Caco-2 (cell line): ENCODE results near the gene PRND. TPM values are rescaled to one million over a fixed set of nuclear protein-coding genes. Genes with fewer than 3 reads are reported as not detected.

Source experiments
- BruUV-seq: library from RNA; stranded (reverse); fragments of 400-500 nt; replicated peaks from 2 replicates; lab custom pipeline; 2021; lab: Mats Ljungman, UMichigan
- CTCF ChIA-PET: fragments of 300-600 bp; sonication (Branson Sonifier 250); formaldehyde crosslinking; loops from one replicate; lab custom pipeline; 2022; ENCODE audit warnings: antibody characterized with exemption; lab: Charles Lee
- POLR2A ChIA-PET: fragments of 300-600 bp; sonication (Branson Sonifier 250); formaldehyde crosslinking; loops from one replicate; lab custom pipeline; 2022; ENCODE audit warnings: antibody characterized with exemption; lab: Charles Lee
- DNase-seq, 2 experiments: peaks; one replicate each; pipeline versions ENCODE4 v3.0.0 to v3.0.0-alpha.2; 2020 to 2022
- H3K27me3 ChIP-seq: replicated peaks from 2 replicates; pipeline ENCODE4 v1.6.0; 2011; ENCODE audit warnings: low read length; ENCODE audit not compliant: control insufficient read depth, insufficient read depth
- H3K36me3 ChIP-seq: 2 replicates; pipeline ENCODE4 v1.5.1; 2011; ENCODE audit warnings: low read length; ENCODE audit not compliant: control insufficient read depth, insufficient read depth
- H3K4me1 ChIP-seq: fragments of 250-450 bp; sonication (Bioruptor Pico); 2 replicates; pipeline ENCODE4 v1.5.1; 2020; ENCODE audit warnings: mild to moderate bottlenecking
- H3K4me3 ChIP-seq: 2 replicates; pipeline ENCODE4 v1.5.1; 2011; ENCODE audit warnings: low read depth, mild to moderate bottlenecking, control low read depth, low read length
- H3K9me3 ChIP-seq: fragments of 250-450 bp; sonication (Bioruptor Pico); 2 replicates; pipeline ENCODE4 v1.5.1; 2020; ENCODE audit warnings: mild to moderate bottlenecking, moderate library complexity
- H3K27ac Mint-ChIP-seq: one replicate; pipeline ENCODE4 v1.8.0; 2022; ENCODE audit warnings: mixed read lengths; ENCODE audit not compliant: unreplicated experiment
- H3K27me3 Mint-ChIP-seq: one replicate; pipeline ENCODE4 v1.8.0; 2022; ENCODE audit warnings: mixed read lengths; ENCODE audit not compliant: insufficient read depth, unreplicated experiment
- H3K36me3 Mint-ChIP-seq: one replicate; pipeline ENCODE4 v1.8.0; 2022; ENCODE audit warnings: mild to moderate bottlenecking, mixed read lengths; ENCODE audit not compliant: insufficient read depth, unreplicated experiment
- H3K4me1 Mint-ChIP-seq: one replicate; pipeline ENCODE4 v1.8.0; 2022; ENCODE audit warnings: low read depth, mixed read lengths; ENCODE audit not compliant: unreplicated experiment
- H3K4me3 Mint-ChIP-seq: one replicate; pipeline ENCODE4 v1.8.0; 2022; ENCODE audit warnings: mild to moderate bottlenecking, moderate library complexity, mixed read lengths; ENCODE audit not compliant: unreplicated experiment
- H3K9me3 Mint-ChIP-seq: one replicate; pipeline ENCODE4 v1.8.0; 2022; ENCODE audit warnings: mixed read lengths; ENCODE audit not compliant: unreplicated experiment
- intact Hi-C: fragments of 100-400 bp; cut with micrococcal nuclease; formaldehyde crosslinking; loops from one replicate; pipeline ENCODE4 v1.10.0; 2022; ENCODE audit not compliant: unreplicated experiment
- total RNA-seq: library from RNA; stranded (reverse); gene quantifications from 2 replicates; pipeline ENCODE4 v1.2.3, GENCODE V29; 2022
- TF ChIP-seq, protein P1 (sequence below), 2 experiments: fragments of 200-600 bp in 1 of 2; IDR thresholded peaks; 1 replicate in 1 of 2; 2 replicates in 1 of 2; pipeline versions ENCODE4 v1.5.1 to v1.8.0; 2011 to 2022; ENCODE audit warnings: antibody characterized with exemption in 1 of 2, control low read depth in 1 of 2, inconsistent platforms in 1 of 2, low read depth in 1 of 2, low read length in 1 of 2, mild to moderate bottlenecking in 1 of 2, moderate library complexity in 1 of 2; ENCODE audit not compliant: insufficient read depth in 1 of 2, severe bottlenecking in 1 of 2, unreplicated experiment in 1 of 2

The PRND gene
- total RNA-seq, 1 experiment from 2014 or later, result not detected

GRCh38 chr20:4697189-4697830, 24.4 kb upstream of the PRND start:
- CTCF ChIA-PET, result no interaction called here
- no peaks in the 10 kb centered on the region for H3K27me3 Mint-ChIP-seq
- no TSS peak for BruUV-seq
- intact Hi-C loops, result no loop called here
- no peak overlapping the region for H3K27ac Mint-ChIP-seq
- no peaks in the 10 kb centered on the region for H3K9me3 Mint-ChIP-seq
- H3K4me1 Mint-ChIP-seq, result no peaks in the 10 kb centered on the region
- Histone ChIP-seq H3K4me1 (no peaks in the 10 kb centered on the region), H3K27me3 (no peaks in the 10 kb centered on the region), H3K4me3 (no peak overlapping the region), H3K36me3 (no peaks in the 10 kb centered on the region), H3K9me3 (no peaks in the 10 kb centered on the region)
- H3K36me3 Mint-ChIP-seq, result no peaks in the 10 kb centered on the region
- TF ChIP-seq, protein P1, sequence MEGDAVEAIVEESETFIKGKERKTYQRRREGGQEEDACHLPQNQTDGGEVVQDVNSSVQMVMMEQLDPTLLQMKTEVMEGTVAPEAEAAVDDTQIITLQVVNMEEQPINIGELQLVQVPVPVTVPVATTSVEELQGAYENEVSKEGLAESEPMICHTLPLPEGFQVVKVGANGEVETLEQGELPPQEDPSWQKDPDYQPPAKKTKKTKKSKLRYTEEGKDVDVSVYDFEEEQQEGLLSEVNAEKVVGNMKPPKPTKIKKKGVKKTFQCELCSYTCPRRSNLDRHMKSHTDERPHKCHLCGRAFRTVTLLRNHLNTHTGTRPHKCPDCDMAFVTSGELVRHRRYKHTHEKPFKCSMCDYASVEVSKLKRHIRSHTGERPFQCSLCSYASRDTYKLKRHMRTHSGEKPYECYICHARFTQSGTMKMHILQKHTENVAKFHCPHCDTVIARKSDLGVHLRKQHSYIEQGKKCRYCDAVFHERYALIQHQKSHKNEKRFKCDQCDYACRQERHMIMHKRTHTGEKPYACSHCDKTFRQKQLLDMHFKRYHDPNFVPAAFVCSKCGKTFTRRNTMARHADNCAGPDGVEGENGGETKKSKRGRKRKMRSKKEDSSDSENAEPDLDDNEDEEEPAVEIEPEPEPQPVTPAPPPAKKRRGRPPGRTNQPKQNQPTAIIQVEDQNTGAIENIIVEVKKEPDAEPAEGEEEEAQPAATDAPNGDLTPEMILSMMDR (IDR thresholded peaks at IDR 0.05; ENCODE audit: insufficient read depth in 1 of 2, low read depth in 1 of 2, low read length in 1 of 2, severe bottlenecking in 1 of 2, unreplicated experiment in 1 of 2), result no peak
- no peak overlapping the region for H3K4me3 Mint-ChIP-seq
- DNase-seq, result no peak
- POLR2A ChIA-PET, result no interaction called here

GRCh38 chr20:4697831-4698221, 23.9 kb upstream of the PRND start:
- TF ChIP-seq, protein P1 (IDR thresholded peaks at IDR 0.05; ENCODE audit: insufficient read depth in 1 of 2, low read depth in 1 of 2, low read length in 1 of 2, severe bottlenecking in 1 of 2, unreplicated experiment in 1 of 2), result no peak
- ChIA-PET CTCF (no interaction called here), POLR2A (no interaction called here)
- Histone ChIP-seq H3K4me1 (no peaks in the 10 kb centered on the region), H3K9me3 (no peaks in the 10 kb centered on the region), H3K36me3 (no peaks in the 10 kb centered on the region), H3K4me3 (no peak overlapping the region), H3K27me3 (no peaks in the 10 kb centered on the region)
- no peaks in the 10 kb centered on the region for H3K27me3 Mint-ChIP-seq
- H3K9me3 Mint-ChIP-seq, result no peaks in the 10 kb centered on the region
- BruUV-seq, result no TSS peak
- no peak overlapping the region for H3K4me3 Mint-ChIP-seq
- intact Hi-C loops, result no loop called here
- DNase-seq, result no peak
- no peaks in the 10 kb centered on the region for H3K36me3 Mint-ChIP-seq
- H3K4me1 Mint-ChIP-seq, result no peaks in the 10 kb centered on the region
- H3K27ac Mint-ChIP-seq, result no peak overlapping the region

GRCh38 chr20:4699216-4699615, 22.5 kb upstream of the PRND start:
- H3K27ac Mint-ChIP-seq, result no peak overlapping the region
- Histone ChIP-seq H3K36me3 (no peaks in the 10 kb centered on the region), H3K4me1 (peaks cover 9% of the 10 kb centered on the region), H3K4me3 (no peak overlapping the region), H3K27me3 (no peaks in the 10 kb centered on the region), H3K9me3 (no peaks in the 10 kb centered on the region)
- no peak overlapping the region for H3K4me3 Mint-ChIP-seq
- no peaks in the 10 kb centered on the region for H3K27me3 Mint-ChIP-seq
- DNase-seq, result no peak
- intact Hi-C loops, result no loop called here
- TF ChIP-seq, protein P1 (IDR thresholded peaks at IDR 0.05; ENCODE audit: insufficient read depth in 1 of 2, low read depth in 1 of 2, low read length in 1 of 2, severe bottlenecking in 1 of 2, unreplicated experiment in 1 of 2), result no peak
- no TSS peak for BruUV-seq
- ChIA-PET CTCF (no interaction called here), POLR2A (no interaction called here)
- no peaks in the 10 kb centered on the region for H3K36me3 Mint-ChIP-seq
- H3K9me3 Mint-ChIP-seq, result no peaks in the 10 kb centered on the region
- H3K4me1 Mint-ChIP-seq, result no peaks in the 10 kb centered on the region
